PC-3 (cell line): ENCODE measurements around the gene OOSP3.
"Not testable (repeated sequence)": the region's sequence is repeated elsewhere in the genome, so short reads cannot be mapped to it uniquely, and the experiment has no call there.

Experiments used
- EZH2phosphoT487 ChIP-seq: fragments of 300-600 bp; sonication (generic); IDR thresholded peaks from 2 replicates; pipeline ENCODE4 v1.6.1; 2018; ENCODE audit warnings: mild to moderate bottlenecking, antibody characterized with exemption, low read length, borderline replicate concordance
- TF ChIP-seq, protein P1 (sequence below): fragments of 300-600 bp; sonication (generic); conservative IDR thresholded peaks from 2 replicates; pipeline ENCODE4 v1.5.1; 2017; ENCODE audit warnings: antibody characterized with exemption, low read depth, mild to moderate bottlenecking, low read length

DNA sequence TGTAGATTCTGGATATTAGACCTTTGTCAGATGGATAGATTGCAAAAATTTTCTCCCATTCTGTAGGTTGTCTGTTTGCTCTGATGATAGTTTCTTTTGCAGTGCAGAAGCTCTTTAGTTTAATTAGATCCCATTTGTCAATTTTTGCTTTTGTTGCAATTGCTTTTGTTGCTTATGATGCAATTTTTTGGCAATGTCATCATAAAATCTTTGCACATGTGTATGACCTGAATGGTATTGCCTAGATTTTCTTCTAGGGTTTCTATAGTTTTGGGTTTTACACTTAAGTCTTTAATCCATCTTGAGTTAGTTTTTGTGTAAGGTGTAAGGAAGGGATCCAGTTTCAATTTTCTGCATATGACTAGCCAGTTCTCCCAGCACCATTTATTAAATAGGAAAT is 8.6 kb downstream of the OOSP3 start:
- TF ChIP-seq, protein P1, sequence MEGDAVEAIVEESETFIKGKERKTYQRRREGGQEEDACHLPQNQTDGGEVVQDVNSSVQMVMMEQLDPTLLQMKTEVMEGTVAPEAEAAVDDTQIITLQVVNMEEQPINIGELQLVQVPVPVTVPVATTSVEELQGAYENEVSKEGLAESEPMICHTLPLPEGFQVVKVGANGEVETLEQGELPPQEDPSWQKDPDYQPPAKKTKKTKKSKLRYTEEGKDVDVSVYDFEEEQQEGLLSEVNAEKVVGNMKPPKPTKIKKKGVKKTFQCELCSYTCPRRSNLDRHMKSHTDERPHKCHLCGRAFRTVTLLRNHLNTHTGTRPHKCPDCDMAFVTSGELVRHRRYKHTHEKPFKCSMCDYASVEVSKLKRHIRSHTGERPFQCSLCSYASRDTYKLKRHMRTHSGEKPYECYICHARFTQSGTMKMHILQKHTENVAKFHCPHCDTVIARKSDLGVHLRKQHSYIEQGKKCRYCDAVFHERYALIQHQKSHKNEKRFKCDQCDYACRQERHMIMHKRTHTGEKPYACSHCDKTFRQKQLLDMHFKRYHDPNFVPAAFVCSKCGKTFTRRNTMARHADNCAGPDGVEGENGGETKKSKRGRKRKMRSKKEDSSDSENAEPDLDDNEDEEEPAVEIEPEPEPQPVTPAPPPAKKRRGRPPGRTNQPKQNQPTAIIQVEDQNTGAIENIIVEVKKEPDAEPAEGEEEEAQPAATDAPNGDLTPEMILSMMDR: not testable (repeated sequence)
- TF ChIP-seq EZH2phosphoT487: not testable (repeated sequence)
